Right lobe of liver (tissue), 4 donors: ENCODE data around the gene STK32B.

Experiments used
- POLR2A ChIP-seq: fragments of 450-650 bp; IDR thresholded peaks from one replicate; pipeline ENCODE4 v1.6.1; 2017; ENCODE audit warnings: antibody characterized with exemption, mild to moderate bottlenecking
- TF ChIP-seq, protein P1 (sequence below), 4 donors: fragments of 200-600 bp in 3 of 4; fragments of 450-650 bp in 1 of 4; IDR thresholded peaks; one replicate each; pipeline versions ENCODE4 v1.5.1 to v1.8.0; 2016 to 2022; ENCODE audit warnings: antibody characterized with exemption in 4 of 4, mild to moderate bottlenecking in 2 of 4
- donor health status: DM: no; HTN: no; CAD: no.
- donor health status: DM: no; HTN: no; CAD: no.
- donor health status: DM: no; HTN: yes; CAD: no.

DNA sequence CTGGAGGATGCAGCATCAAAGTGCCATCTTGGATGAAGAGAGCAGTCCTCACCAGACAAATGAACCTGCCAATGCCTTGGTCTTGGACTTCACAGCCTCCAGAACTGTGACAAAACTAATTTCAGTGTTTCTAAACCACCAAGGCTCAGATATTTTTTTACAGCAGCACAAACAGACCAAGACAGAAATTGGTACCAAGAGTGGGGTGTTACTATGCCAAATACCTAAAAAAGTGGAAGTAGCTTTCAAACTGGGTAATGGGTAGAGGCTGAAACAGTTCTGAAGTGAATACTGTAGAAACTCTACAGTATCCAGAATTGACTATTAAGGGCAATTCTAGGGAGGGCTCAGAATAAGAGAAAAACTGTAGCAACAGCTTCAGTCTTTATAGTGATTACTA is 170.8 kb downstream of the STK32B start:
- TF ChIP-seq, protein P1, sequence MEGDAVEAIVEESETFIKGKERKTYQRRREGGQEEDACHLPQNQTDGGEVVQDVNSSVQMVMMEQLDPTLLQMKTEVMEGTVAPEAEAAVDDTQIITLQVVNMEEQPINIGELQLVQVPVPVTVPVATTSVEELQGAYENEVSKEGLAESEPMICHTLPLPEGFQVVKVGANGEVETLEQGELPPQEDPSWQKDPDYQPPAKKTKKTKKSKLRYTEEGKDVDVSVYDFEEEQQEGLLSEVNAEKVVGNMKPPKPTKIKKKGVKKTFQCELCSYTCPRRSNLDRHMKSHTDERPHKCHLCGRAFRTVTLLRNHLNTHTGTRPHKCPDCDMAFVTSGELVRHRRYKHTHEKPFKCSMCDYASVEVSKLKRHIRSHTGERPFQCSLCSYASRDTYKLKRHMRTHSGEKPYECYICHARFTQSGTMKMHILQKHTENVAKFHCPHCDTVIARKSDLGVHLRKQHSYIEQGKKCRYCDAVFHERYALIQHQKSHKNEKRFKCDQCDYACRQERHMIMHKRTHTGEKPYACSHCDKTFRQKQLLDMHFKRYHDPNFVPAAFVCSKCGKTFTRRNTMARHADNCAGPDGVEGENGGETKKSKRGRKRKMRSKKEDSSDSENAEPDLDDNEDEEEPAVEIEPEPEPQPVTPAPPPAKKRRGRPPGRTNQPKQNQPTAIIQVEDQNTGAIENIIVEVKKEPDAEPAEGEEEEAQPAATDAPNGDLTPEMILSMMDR (IDR thresholded peaks at IDR 0.05): no peak
- TF ChIP-seq POLR2A: no peak
